IPS-NIHi7 (cell line): ENCODE results near the gene UQCC2.
A peak's percentile ranks its signal among the peaks of the same experiment; 100 is the strongest.

Source experiments
- DNase-seq: peaks from one replicate; pipeline ENCODE4 v3.0.0; 2012; ENCODE audit warnings: mixed read lengths; ENCODE audit errors: extremely low spot score

Gene UQCC2

DNA sequence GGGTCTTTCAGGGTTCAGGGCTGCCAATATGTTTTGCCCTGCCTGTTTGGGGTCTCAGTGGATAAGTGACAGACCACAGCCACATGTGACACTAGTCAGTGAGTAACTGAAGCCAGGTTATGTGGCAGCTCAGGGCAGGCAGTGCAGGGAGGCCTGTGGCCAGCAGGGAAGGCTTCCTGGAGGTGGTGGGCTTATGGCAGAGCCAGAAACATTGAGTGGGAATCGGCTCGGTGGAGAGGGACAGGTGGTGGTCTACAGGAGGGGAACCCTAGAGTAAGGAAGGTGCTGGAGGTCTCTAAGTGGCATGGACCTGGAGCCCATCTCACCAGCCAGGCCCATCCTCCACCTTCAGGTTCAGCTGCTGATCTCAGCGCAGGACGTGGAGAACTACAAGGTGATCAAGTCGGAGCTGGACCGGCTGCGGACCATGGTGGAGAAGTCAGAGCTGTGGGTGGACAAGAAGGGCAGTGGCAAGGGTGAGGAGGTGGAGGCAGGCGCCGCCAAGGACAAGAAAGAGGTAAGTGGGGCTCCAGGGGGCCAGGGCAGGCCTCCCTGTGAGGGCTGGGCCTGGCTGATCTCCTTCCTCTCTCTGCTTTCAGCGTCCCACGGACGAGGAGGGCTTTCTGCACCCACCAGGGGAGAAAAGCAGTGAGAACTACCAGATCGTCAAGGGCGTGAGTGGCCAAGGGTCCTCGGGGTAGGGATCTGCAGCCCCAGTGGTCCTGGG, 34.9 kb downstream of the UQCC2 start:
- no peak for DNase-seq

DNA sequence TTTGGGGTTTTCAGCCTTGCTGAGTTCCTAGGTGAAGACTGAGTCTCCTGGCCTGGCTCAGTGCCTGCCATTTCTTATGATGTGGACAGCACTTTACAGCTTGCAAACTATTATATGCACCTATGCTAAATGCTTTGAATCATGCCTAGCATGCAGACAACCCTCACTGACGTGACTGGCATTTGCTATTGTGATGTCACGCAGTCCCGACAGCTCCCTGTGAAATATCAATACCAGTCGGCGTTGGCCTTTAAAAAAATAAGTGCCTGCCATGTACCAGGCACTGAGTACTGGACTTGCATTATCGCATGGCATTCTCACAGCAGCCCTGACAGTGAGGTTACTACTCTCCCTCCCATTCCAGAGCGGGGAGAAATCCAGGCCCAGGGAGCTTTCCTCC, 35.5 kb downstream of the UQCC2 start:
- no peak for DNase-seq

GRCh38 chr6:33673851-33674250, 37.6 kb downstream of the UQCC2 start:
- no peak for DNase-seq

GRCh38 chr6:33672808-33673207, 38.7 kb downstream of the UQCC2 start:
- DNase-seq, result peak; percentile 78

GRCh38 chr6:33671744-33672072, 39.8 kb downstream of the UQCC2 start:
- no peak for DNase-seq

- peak; percentile 91 for DNase-seq
Measured at GRCh38 chr6:33670971-33671743, 40.3 kb downstream of the UQCC2 start.

DNA sequence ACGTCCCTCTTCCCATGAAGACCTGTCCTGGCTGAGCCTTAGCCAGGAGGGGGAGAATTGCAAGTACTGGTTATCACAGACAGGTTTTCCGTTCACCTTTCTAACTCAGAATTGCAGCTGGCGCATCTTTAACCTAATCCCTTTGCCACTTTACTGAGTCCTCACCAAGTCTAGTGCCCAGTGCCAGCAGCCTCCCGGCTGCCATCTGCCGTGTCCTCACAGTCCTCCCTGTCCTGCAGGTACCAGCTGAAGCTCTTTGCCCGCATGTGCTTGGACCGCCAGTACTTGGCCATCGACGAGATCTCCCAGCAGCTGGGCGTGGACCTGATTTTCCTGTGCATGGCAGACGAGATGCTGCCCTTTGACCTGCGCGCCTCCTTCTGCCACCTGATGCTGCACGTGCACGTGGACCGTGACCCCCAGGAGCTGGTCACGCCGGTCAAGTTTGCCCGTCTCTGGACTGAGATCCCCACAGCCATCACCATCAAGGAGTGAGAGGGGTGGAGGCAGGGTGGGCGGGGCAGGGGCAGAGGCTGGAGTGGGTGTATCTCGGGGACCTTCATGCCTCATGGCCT, 41.3 kb downstream of the UQCC2 start:
- DNase-seq, result no peak

DNA sequence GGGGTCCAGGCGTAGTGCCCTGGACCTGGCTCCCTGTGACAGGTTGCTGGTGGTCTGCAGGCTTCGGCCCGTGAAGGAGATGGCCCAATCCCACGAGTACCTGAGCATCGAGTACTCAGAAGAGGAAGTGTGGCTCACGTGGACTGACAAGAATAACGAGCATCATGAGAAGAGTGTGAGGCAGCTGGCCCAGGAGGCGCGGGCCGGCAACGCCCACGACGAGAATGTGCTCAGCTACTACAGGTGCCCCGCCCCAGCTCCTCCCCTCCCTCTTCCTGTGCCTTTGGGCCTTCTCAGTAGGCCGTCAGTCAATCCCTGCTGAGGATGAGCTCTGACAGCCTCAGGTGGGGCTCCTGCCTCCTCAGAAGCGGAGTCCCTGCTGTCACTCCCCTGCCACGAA, 42.6 kb downstream of the UQCC2 start:
- DNase-seq, result peak; percentile 70

- DNase-seq, result no peak
Measured at GRCh38 chr6:33668328-33668727, 43.2 kb downstream of the UQCC2 start.

DNA sequence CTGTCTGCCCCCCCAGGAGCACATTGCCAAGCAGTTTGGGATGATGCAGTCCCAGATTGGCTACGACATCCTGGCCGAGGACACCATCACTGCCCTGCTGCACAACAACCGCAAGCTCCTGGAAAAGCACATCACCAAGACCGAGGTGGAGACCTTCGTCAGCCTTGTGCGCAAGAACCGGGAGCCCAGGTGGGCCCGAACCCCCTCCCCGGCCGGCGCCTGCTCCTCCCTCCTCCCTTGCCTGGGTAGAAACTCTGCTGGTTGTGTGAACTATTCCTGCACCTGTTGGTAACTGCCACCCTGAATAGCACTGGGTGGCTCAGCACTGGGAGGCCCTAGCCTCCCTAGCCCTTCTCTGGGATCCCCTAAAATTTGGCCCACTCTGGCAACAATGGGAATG, 43.7 kb downstream of the UQCC2 start:
- DNase-seq, result no peak

GRCh38 chr6:33667072-33667471, 44.4 kb downstream of the UQCC2 start:
- no peak for DNase-seq

GRCh38 chr6:33665957-33666356, 45.5 kb downstream of the UQCC2 start:
- DNase-seq, result peak; percentile 46

GRCh38 chr6:33664506-33665057, 46.9 kb downstream of the UQCC2 start:
- no peak for DNase-seq

- DNase-seq, result no peak
Measured at GRCh38 chr6:33663727-33664449, 47.6 kb downstream of the UQCC2 start.

DNA sequence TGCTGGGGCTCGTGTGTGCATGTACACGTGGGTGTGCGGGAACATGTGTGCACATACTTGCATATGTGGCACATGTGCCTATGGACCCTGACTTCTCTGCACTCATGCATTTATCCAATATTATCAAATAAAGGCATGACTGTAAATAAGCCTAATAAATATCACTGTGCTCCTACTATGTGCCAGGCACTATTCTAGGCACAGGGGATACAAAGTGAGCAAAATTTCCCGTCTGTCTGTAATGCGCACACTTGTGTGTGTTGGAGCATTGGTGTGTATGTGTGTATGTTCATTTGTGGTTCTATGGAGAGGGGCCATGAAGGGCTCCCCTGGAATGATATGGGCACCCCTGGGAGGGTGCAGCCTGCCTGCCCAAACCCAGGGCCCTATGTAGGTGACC, 48.5 kb downstream of the UQCC2 start:
- no peak for DNase-seq

DNA sequence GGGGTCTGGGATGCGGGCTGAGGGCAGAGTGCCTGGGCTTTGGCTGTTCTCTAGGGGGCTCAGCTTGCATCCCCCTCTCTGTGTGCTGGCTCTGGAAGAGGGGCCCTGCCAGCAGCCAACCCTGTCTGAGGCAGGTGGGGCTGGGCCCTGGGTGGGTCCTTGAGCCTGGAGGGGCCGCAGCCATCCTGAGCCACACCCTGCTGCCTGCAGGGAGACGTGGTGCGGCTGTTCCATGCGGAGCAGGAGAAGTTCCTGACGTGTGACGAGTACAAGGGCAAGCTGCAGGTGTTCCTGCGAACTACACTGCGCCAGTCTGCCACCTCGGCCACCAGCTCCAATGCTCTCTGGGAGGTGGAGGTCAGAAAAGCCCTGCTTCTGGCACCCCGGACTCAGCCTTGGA, 49.2 kb downstream of the UQCC2 start:
- no peak for DNase-seq

DNA sequence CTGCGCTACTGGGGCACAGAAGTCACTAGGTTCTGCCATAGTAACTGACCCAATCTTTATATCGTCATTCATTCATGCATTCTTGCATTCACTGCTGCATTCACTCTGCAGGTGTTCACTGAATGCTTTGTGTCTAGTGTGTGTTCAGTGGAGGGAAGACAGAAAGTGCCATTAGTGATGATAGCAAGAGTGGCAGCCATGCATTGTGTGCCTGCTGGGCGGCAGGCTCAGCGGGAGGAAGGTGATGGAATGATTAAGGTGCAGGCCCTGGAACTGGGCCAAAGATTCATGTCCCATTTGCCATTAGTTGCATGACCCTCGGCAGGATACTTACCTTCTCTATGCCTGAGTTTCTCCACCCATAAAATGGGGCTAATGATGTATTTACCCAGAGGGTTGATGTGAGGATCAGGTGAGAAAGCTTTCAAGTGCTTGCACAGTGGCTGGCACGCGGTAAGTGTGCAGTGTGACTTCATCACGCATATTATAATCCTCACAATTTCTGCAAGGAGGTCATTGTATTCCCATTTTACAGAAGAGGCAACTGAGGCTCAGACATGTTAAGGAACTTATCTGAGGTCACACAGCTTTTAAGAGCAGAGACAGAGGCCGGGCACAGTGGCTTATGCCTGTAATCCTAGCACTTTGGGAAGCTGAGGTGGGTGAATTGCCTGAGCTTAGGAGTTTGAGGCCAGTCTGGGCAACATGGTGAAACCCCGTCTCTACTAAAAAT, 50.2 kb downstream of the UQCC2 start:
- no peak for DNase-seq

DNA sequence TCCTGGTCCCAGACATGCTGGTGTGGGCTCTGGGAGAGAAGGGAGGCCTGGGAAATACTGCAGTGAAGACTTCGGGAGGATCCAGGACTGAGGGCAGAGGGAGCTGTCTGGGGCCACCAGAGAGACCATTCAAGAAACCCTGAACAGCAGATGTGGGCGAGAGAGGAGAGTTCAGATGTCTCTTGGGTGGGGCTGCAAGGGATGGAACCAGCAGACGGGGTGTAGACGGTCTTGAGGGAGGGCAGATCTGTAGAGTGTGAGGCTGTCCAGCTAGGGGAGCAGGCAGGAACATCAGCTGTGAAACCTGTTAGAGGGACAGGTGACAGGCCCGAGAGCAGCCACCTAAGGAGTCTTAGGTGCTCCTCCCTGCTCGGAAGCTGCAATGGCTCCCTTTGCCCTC, 51.5 kb downstream of the UQCC2 start:
- DNase-seq, result no peak

DNA sequence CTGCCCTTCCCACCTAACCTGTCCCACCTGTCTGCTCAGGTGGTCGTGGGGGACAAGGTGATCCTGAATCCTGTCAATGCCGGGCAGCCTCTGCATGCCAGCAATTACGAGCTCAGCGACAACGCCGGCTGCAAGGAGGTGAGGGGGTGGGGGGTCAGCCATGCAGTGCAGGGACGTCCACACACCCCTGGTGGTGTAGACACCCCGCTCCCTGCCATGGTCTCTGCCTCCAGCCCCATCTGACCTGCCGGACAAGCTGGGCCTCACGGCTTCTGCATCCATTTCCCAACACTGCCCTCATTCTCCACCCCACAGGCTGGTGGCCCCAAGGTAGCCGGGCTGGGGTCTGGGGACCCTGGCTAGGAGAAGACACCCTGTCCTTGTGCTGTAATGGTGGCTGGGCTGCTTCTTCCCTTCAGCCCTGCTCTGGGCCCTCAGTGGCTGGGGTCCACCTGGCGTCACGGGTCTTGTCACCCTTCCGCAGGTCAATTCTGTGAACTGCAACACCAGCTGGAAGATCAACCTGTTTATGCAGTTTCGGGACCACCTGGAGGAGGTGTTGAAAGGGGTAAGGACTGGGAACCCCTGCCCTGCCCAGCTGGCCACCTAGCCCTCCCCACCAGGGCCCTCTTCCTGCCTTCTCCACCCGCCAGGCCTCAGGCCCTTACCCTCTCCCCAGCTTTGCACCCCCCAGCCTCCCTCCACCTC, 52.4 kb downstream of the UQCC2 start:
- no peak for DNase-seq

DNA sequence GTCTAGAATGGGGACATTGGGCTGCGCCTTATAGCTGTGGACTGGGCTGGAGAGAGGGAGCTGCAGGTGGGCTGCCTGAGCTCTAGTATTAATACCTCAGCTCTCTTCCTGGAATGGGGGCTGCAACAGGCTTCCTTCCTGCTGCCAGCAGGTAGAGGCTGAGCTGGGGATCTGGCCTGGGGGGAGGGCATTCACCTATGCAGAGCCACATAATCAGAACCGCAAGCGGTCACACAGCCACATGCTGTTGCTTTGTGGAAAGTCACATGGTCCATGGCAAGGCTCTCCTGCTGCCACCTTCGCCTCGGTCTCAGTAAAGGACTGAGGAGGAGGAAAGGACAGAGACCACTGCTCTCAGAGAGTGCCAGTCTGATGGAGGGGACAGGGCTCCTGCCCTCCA, 54.7 kb downstream of the UQCC2 start:
- peak; percentile 38 for DNase-seq
